Mucosa of gallbladder (tissue), 1 donor: ENCODE results near the gene DCAF8. TPM values are rescaled to one million over a fixed set of nuclear protein-coding genes. Genes with fewer than 3 reads are reported as not detected.
A peak's percentile ranks its signal among the peaks of the same experiment; 100 is the strongest.

Experiments used
- DNase-seq: peaks from one replicate; pipeline ENCODE4 v3.0.0-alpha.2; 2020; ENCODE audit warnings: low spot score
- total RNA-seq: library from RNA; stranded (reverse); gene quantifications from one replicate; pipeline ENCODE4 v1.2.1, GENCODE V29; 2021
- donor health status: DM: no; HTN: no; CAD: no.

Gene DCAF8
- total RNA-seq, 1 donor from 2014 or later: 147 TPM

DNA sequence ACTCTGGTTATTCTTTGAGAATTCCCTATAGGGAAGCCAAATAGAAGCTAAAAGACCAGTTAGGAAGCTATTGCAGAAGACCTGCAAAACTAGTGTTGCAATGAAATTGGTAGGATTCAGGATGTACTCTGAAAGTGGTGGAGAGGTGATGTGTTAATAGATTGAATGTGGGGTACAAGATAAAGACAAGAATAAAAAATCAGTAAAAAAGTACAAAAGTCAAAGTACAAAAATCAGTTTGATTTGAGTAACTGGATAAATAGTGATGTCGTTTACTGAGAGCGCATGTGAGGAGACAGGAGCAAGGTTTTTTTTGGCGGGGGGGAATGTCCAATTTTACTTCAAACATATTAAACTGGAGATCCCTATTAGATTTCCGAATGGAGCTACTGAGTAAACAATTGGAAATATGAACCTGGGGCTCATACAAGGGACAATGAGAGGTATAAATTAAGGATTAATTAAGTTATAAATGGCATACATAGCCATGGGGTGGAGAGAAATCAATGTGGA, 2.5 kb upstream of the DCAF8 start:
- DNase-seq: no peak

- DNase-seq: peak; percentile 46
Measured at GRCh38 chr1:160261556-160261892, 825 bp downstream of the DCAF8 start.

- DNase-seq: no peak
Measured at GRCh38 chr1:160260406-160261382, 1.7 kb downstream of the DCAF8 start.

- no peak for DNase-seq
Measured at GRCh38 chr1:160258177-160258798, 4.1 kb downstream of the DCAF8 start.

- DNase-seq: no peak
Measured at GRCh38 chr1:160257411-160258015, 4.8 kb downstream of the DCAF8 start.

- DNase-seq: no peak
Measured at GRCh38 chr1:160256396-160257046, 5.8 kb downstream of the DCAF8 start.

- DNase-seq: no peak
Measured at GRCh38 chr1:160255781-160256300, 6.5 kb downstream of the DCAF8 start.

GRCh38 chr1:160251687-160252526, 10.4 kb downstream of the DCAF8 start:
- DNase-seq: peak; percentile 61

GRCh38 chr1:160251011-160251410, 11.3 kb downstream of the DCAF8 start:
- no peak for DNase-seq

- no peak for DNase-seq
Measured at GRCh38 chr1:160247053-160247452, 15.3 kb downstream of the DCAF8 start.

DNA sequence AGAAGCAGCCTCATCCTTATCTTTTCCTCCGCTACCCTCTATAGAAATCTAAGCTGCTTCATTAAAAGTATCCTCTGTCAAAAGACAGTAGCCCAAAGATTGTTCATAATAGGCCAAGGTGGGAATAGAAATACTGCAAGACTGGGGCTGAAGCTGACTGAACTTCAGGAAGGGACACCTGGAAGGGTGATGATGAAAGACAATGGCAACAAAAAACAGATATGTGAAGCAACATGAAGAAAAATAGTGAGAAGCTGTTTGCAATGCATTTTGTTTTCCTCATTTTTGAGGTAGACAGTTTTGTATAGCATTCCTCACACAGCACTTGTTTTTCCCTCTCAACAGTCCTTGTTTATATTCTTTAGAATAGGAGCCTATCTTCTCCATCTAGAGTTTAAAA, 16.9 kb downstream of the DCAF8 start:
- no peak for DNase-seq

DNA sequence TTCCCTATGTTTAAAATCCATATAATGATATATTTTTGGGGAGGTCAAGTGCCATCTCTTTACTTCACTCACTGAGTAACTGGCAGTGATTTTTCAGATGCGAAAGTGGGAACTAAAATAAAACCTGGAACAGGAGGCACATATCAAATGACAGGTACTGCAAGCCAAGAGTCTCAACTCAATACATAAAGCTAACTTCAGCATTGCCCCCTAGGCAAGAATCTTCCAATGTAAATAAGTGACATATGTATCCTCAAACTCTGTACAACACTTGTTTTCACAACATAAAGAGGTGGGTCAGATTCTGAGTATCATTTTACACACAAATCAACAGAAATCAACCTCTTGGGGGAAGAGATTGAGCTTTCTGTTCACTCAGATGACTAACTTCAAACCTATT, 18.1 kb downstream of the DCAF8 start:
- DNase-seq: no peak

DNA sequence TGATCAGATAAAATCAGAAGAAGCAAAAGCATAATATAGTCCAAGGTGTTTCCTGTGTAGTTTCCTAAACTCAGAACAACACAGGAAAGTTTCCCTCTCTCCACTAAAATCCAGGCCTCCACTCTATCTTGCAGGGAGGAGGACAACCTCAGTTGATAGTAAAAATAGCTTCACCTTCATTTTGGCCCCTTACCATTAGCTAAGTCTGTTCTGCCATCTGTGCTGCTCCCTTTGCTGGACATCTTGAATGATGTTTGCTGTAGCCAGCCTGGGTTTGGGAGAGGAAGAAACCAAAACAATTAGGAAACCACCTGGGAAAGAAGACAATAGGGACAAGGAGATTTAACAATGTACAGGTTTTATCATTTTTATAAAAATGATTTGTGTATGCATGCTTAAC, 18.6 kb downstream of the DCAF8 start:
- no peak for DNase-seq

DNA sequence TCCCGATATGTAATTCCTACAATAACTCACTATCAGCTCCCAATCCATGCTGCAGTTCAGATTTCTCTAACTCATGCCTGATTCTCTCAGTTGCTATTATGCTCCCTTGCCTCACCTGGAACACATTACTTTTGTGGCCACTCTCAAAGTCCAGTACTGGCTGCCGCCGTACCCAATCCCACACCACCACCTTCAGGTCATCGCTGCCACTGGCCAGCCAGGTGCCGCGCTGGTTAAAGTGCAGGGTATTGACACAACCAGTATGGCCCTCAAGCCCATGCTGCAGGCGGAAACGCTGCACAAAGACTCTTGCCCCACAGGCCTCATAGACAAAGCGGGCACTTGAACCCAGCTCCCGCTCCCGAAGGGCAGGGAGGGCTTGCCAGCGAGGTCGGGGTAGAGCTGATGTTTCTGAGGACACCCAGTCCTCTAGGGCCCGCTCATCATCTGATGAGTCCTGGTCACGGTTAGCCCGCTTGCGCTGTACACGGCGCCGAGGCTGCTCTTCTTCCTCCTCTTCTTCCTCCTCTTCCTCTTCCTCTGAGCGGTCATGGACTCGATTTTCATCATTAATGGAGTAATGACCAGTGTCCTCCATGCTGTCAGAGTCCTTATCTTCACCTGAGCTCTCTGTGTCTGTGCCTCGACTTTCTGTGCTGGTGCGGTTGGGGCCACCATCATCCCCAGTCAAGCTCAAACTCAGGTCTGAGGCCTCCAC, 22.6 kb downstream of the DCAF8 start:
- DNase-seq: no peak

- DNase-seq: no peak
Measured at GRCh38 chr1:160238408-160238807, 23.9 kb downstream of the DCAF8 start.

DNA sequence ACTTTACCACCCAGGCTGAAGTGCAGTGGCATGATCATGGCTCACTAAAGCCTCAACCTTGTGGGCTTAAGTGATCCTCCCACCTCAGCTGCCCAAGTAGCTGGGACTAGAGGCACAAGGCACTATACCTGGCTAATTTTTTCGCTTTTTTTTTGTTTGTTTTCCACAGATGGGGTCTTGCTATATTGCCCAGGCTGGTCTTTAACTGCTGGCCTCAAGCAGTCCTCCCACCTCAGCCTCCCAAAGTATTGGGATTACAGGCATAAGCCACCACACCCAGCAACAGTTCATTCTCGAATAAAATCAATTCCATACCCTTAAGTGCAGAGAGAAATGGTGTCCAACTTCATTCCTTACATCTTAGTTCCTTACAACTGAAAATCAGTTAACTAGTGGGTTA, 24.8 kb downstream of the DCAF8 start:
- DNase-seq: no peak

GRCh38 chr1:160236806-160237205, 25.5 kb downstream of the DCAF8 start:
- DNase-seq: no peak

GRCh38 chr1:160232911-160233310, 29.4 kb downstream of the DCAF8 start:
- no peak for DNase-seq

- no peak for DNase-seq
Measured at GRCh38 chr1:160228431-160228830, 33.9 kb downstream of the DCAF8 start.

GRCh38 chr1:160227561-160227960, 34.8 kb downstream of the DCAF8 start:
- DNase-seq: no peak
